Right atrium auricular region (tissue), 2 donors: ENCODE measurements around the gene CD300LD. TPM values are rescaled to one million over a fixed set of nuclear protein-coding genes. Genes with fewer than 3 reads are reported as not detected.

ENCODE experiments used
- DNase-seq: peaks from one replicate; pipeline ENCODE4 v3.0.0-alpha.2; 2019; ENCODE audit warnings: low spot score
- H3K27ac ChIP-seq, 2 donors: fragments of 200-600 bp; sonication (generic); 1 replicate in 1 of 2; 2 replicates in 1 of 2; pipeline ENCODE4 v1.5.1; 2016 to 2019
- H3K27me3 ChIP-seq, 2 donors: fragments of 200-600 bp; sonication (generic); one replicate each; pipeline versions ENCODE4 v1.5.1 to v1.6.0; 2017 to 2019
- H3K36me3 ChIP-seq: fragments of 200-600 bp; sonication (generic); one replicate; pipeline ENCODE4 v1.5.1; 2016
- H3K4me1 ChIP-seq, 2 donors: fragments of 200-600 bp; sonication (generic); one replicate each; pipeline versions ENCODE4 v1.5.1 to v1.6.0; 2017 to 2019
- H3K4me3 ChIP-seq, 2 donors: fragments of 200-600 bp; sonication (generic); 1 replicate in 1 of 2; 2 replicates in 1 of 2; pipeline ENCODE4 v1.5.1; 2017 to 2019; ENCODE audit warnings: mild to moderate bottlenecking in 1 of 2, moderate library complexity in 1 of 2
- H3K9me3 ChIP-seq, 2 donors: fragments of 200-600 bp; sonication (generic); one replicate each; pipeline ENCODE4 v1.5.1; 2019
- CTCF ChIP-seq, 2 donors: fragments of 200-600 bp; sonication (generic); IDR thresholded peaks; one replicate each; pipeline ENCODE4 v1.5.1; 2019; ENCODE audit warnings: antibody characterized with exemption in 2 of 2
- total RNA-seq, 2 donors: library from RNA; depleted of rRNA; stranded (reverse); fragments of >200 nt; gene quantifications; one replicate each; pipeline ENCODE4 v1.1.0, GENCODE V29; 2016

CD300LD gene
- total RNA-seq, 2 donors from 2014 or later: not detected

- Histone ChIP-seq H3K4me3 (no peak overlapping the region), H3K27me3 (no peaks in the 10 kb centered on the region), H3K9me3 (no peaks in the 10 kb centered on the region), H3K27ac (no peak overlapping the region), H3K4me1 (no peaks in the 10 kb centered on the region), H3K36me3 (no peaks in the 10 kb centered on the region)
- TF ChIP-seq CTCF (IDR thresholded peaks at IDR 0.05): no peak
- no peak for DNase-seq
Measured at GRCh38 chr17:74550602-74551001, 41.5 kb downstream of the CD300LD start.

GRCh38 chr17:74549343-74549742, 42.7 kb downstream of the CD300LD start:
- H3K27ac ChIP-seq: no peak overlapping the region
- H3K36me3 ChIP-seq: no peaks in the 10 kb centered on the region
- H3K9me3 ChIP-seq: no peaks in the 10 kb centered on the region
- DNase-seq: no peak
- TF ChIP-seq CTCF (IDR thresholded peaks at IDR 0.05): no peak
- no peak overlapping the region for H3K4me3 ChIP-seq
- H3K4me1 ChIP-seq: no peaks in the 10 kb centered on the region
- H3K27me3 ChIP-seq: no peaks in the 10 kb centered on the region

- H3K27me3 ChIP-seq: no peaks in the 10 kb centered on the region
Measured at GRCh38 chr17:74547736-74548135, 44.3 kb downstream of the CD300LD start.

GRCh38 chr17:74547264-74547663, 44.8 kb downstream of the CD300LD start:
- Histone ChIP-seq H3K27ac (no peak overlapping the region), H3K27me3 (no peaks in the 10 kb centered on the region)
- no peak for TF ChIP-seq CTCF (IDR thresholded peaks at IDR 0.05)

More at GRCh38 chr17:74547736-74548135, 44.3 kb downstream of the CD300LD start:
- Histone ChIP-seq H3K4me3 (no peak overlapping the region), H3K9me3 (no peaks in the 10 kb centered on the region), H3K4me1 (no peaks in the 10 kb centered on the region), H3K27ac (no peak overlapping the region), H3K36me3 (no peaks in the 10 kb centered on the region)
- no peak for TF ChIP-seq CTCF (IDR thresholded peaks at IDR 0.05)
- no peak for DNase-seq

GRCh38 chr17:74546586-74546985, 45.5 kb downstream of the CD300LD start:
- no peak for DNase-seq
- H3K9me3 ChIP-seq: no peaks in the 10 kb centered on the region

More at GRCh38 chr17:74547264-74547663, 44.8 kb downstream of the CD300LD start:
- no peak for DNase-seq
- H3K4me3 ChIP-seq: no peak overlapping the region
- H3K36me3 ChIP-seq: no peaks in the 10 kb centered on the region
- H3K4me1 ChIP-seq: no peaks in the 10 kb centered on the region
- no peaks in the 10 kb centered on the region for H3K9me3 ChIP-seq

More at GRCh38 chr17:74546586-74546985, 45.5 kb downstream of the CD300LD start:
- no peak for TF ChIP-seq CTCF (IDR thresholded peaks at IDR 0.05)
- Histone ChIP-seq H3K4me1 (no peaks in the 10 kb centered on the region), H3K27ac (no peak overlapping the region), H3K36me3 (no peaks in the 10 kb centered on the region), H3K27me3 (no peaks in the 10 kb centered on the region), H3K4me3 (no peak overlapping the region)
